HG03066 (cell line): ENCODE results near the gene SURF1.
A peak's percentile ranks its signal among the peaks of the same experiment; 100 is the strongest.

Source experiments
- ATAC-seq: cut with Tn5 transposase; IDR thresholded peaks from one replicate; pipeline ENCODE4 v1.9.1; 2021; ENCODE audit warnings: low read depth; ENCODE audit not compliant: unreplicated experiment

SURF1 gene

GRCh38 chr9:133367221-133367620 is 10.9 kb upstream of the SURF1 start:
- ATAC-seq = no peak

GRCh38 chr9:133366435-133366834 is 10.1 kb upstream of the SURF1 start:
- no peak for ATAC-seq

- no peak for ATAC-seq
Measured at GRCh38 chr9:133362359-133363044, 6.2 kb upstream of the SURF1 start.

GRCh38 chr9:133361507-133362092 is 5.3 kb upstream of the SURF1 start:
- no peak for ATAC-seq

- ATAC-seq = no peak
Measured at GRCh38 chr9:133360400-133361393, 4.4 kb upstream of the SURF1 start.

- ATAC-seq = no peak
Measured at GRCh38 chr9:133359399-133360175, 3.3 kb upstream of the SURF1 start.

GRCh38 chr9:133357656-133358055 is 1.4 kb upstream of the SURF1 start:
- no peak for ATAC-seq

- peak; percentile 28 for ATAC-seq
Measured at GRCh38 chr9:133355881-133356357, 368 bp downstream of the SURF1 start.

- ATAC-seq = no peak
Measured at GRCh38 chr9:133354766-133355165, 1.5 kb downstream of the SURF1 start.

GRCh38 chr9:133353548-133353947 is 2.7 kb downstream of the SURF1 start:
- ATAC-seq = no peak

GRCh38 chr9:133352635-133353340 is 3.5 kb downstream of the SURF1 start:
- ATAC-seq = no peak

GRCh38 chr9:133351908-133352634 is 4.2 kb downstream of the SURF1 start:
- ATAC-seq = no peak

GRCh38 chr9:133351526-133351907 is 4.8 kb downstream of the SURF1 start:
- no peak for ATAC-seq

- no peak for ATAC-seq
Measured at GRCh38 chr9:133349965-133350616, 6.2 kb downstream of the SURF1 start.

- no peak for ATAC-seq
Measured at GRCh38 chr9:133348718-133349573, 7.3 kb downstream of the SURF1 start.

- ATAC-seq = no peak
Measured at GRCh38 chr9:133347985-133348717, 8.1 kb downstream of the SURF1 start, which contains the start of the genes MED22 and RPL7A. TSS of gene MED22 (minus strand) at chr9:133348131. CDS start at chr9:133346662, 1,469 bp downstream. TSS of gene RPL7A (plus strand) at chr9:133348218. CDS start at chr9:133348244, 26 bp downstream.

- ATAC-seq = no peak
Measured at GRCh38 chr9:133347515-133347984, 8.7 kb downstream of the SURF1 start.
